MM.1S (cell line): ENCODE data around the gene TMEM163.

Experiments
- DNase-seq: peaks from one replicate; pipeline ENCODE4 v3.0.0-alpha.2; 2015
- H2AFZ ChIP-seq: fragments of 300-600 bp; sonication (generic); 2 replicates; pipeline ENCODE4 v1.6.0; 2016; ENCODE audit warnings: antibody characterized with exemption, low read length
- H3F3A ChIP-seq: fragments of 300-600 bp; sonication (generic); 2 replicates; pipeline ENCODE4 v1.6.1; 2016; ENCODE audit warnings: mild to moderate bottlenecking, antibody characterized with exemption, low read length, moderate library complexity, mixed read lengths; ENCODE audit not compliant: insufficient read depth
- H3K27ac ChIP-seq: fragments of 300-600 bp; sonication (generic); 2 replicates; pipeline ENCODE4 v1.5.1; 2016; ENCODE audit warnings: mild to moderate bottlenecking, low read length
- H3K27me3 ChIP-seq: fragments of 300-600 bp; sonication (generic); replicated peaks from 2 replicates; pipeline ENCODE4 v1.6.0; 2016; ENCODE audit warnings: low read length; ENCODE audit not compliant: insufficient read depth
- H3K36me3 ChIP-seq: fragments of 300-600 bp; sonication (generic); replicated peaks from 2 replicates; pipeline ENCODE4 v1.6.1; 2016; ENCODE audit warnings: mild to moderate bottlenecking, low read length, mixed read lengths; ENCODE audit not compliant: insufficient read depth
- H3K4me1 ChIP-seq: fragments of 300-600 bp; sonication (generic); 2 replicates; pipeline ENCODE4 v1.6.1; 2016; ENCODE audit warnings: low read length, mixed read lengths
- H3K4me2 ChIP-seq: fragments of 300-600 bp; sonication (generic); 2 replicates; pipeline ENCODE4 v1.6.0; 2016; ENCODE audit warnings: low read depth, low read length
- H3K4me3 ChIP-seq: fragments of 300-600 bp; sonication (generic); 2 replicates; pipeline ENCODE4 v1.5.1; 2016; ENCODE audit warnings: low read length, mixed read lengths
- H3K79me2 ChIP-seq: fragments of 300-600 bp; sonication (generic); 2 replicates; pipeline ENCODE4 v1.6.1; 2016; ENCODE audit warnings: mixed run types, low read length, mixed read lengths
- H3K9ac ChIP-seq: fragments of 300-600 bp; sonication (generic); 2 replicates; pipeline ENCODE4 v1.6.1; 2016; ENCODE audit warnings: low read length, mixed read lengths
- H3K9me2 ChIP-seq: fragments of 300-600 bp; sonication (generic); replicated peaks from 2 replicates; pipeline ENCODE4 v1.6.1; 2016; ENCODE audit warnings: mild to moderate bottlenecking, low read length, mixed read lengths; ENCODE audit not compliant: insufficient read depth
- H3K9me3 ChIP-seq: fragments of 300-600 bp; sonication (generic); replicated peaks from 2 replicates; pipeline ENCODE4 v1.6.1; 2016; ENCODE audit warnings: mild to moderate bottlenecking, low read length, mixed read lengths; ENCODE audit not compliant: insufficient read depth
- H4K20me1 ChIP-seq: fragments of 300-600 bp; sonication (generic); 2 replicates; pipeline ENCODE4 v1.6.1; 2016; ENCODE audit warnings: mild to moderate bottlenecking, low read length, moderate library complexity, mixed read lengths; ENCODE audit not compliant: insufficient read depth
- EZH2 ChIP-seq: fragments of 300-600 bp; sonication (generic); optimal IDR thresholded peaks from 2 replicates; pipeline ENCODE3; 2017; ENCODE audit warnings: low read depth, mild to moderate bottlenecking, antibody characterized with exemption, low read length, mixed read lengths
- EZH2phosphoT487 ChIP-seq: fragments of 300-600 bp; sonication (generic); IDR thresholded peaks from 2 replicates; pipeline ENCODE4 v1.6.1; 2018; ENCODE audit warnings: antibody characterized with exemption, low read length
- TF ChIP-seq, protein P1 (sequence below): fragments of 300-600 bp; sonication (generic); IDR thresholded peaks from 2 replicates; pipeline ENCODE4 v1.5.1; 2016; ENCODE audit warnings: antibody characterized with exemption, low read length, mixed read lengths

TMEM163 gene

DNA sequence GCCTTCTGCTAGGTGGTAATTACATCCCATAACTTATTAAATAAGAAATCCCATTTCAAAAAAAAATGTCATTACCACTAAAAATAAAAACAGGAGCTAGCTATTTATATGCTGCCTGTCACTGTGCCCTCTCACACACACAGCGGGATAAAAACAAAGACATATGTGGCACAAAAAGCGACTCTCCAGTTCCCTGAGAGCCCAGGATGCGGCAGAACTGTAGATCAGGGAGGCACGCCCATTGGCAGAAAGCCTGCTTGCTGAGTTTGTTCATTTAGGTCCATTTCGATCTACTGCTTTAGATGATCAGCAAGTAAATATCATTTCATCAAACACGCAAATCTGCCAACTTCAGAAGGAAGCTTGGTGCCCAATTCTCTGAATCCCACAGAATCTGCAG lies 124.4 kb downstream of the TMEM163 start:
- no peaks in the 10 kb centered on the region for H3K79me2 ChIP-seq
- H3F3A ChIP-seq = no peaks in the 10 kb centered on the region
- H3K27ac ChIP-seq = no peak overlapping the region
- TF ChIP-seq, protein P1, sequence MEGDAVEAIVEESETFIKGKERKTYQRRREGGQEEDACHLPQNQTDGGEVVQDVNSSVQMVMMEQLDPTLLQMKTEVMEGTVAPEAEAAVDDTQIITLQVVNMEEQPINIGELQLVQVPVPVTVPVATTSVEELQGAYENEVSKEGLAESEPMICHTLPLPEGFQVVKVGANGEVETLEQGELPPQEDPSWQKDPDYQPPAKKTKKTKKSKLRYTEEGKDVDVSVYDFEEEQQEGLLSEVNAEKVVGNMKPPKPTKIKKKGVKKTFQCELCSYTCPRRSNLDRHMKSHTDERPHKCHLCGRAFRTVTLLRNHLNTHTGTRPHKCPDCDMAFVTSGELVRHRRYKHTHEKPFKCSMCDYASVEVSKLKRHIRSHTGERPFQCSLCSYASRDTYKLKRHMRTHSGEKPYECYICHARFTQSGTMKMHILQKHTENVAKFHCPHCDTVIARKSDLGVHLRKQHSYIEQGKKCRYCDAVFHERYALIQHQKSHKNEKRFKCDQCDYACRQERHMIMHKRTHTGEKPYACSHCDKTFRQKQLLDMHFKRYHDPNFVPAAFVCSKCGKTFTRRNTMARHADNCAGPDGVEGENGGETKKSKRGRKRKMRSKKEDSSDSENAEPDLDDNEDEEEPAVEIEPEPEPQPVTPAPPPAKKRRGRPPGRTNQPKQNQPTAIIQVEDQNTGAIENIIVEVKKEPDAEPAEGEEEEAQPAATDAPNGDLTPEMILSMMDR = no peak
- no peak for TF ChIP-seq EZH2phosphoT487
- TF ChIP-seq EZH2 = no peak
- H3K9me3 ChIP-seq = no peaks in the 10 kb centered on the region
- no peak overlapping the region for H3K4me2 ChIP-seq
- no peaks in the 10 kb centered on the region for H4K20me1 ChIP-seq
- H3K4me1 ChIP-seq = no peaks in the 10 kb centered on the region
- H3K36me3 ChIP-seq = no peaks in the 10 kb centered on the region
- DNase-seq = no peak
- H2AFZ ChIP-seq = no peak overlapping the region
- no peak overlapping the region for H3K4me3 ChIP-seq
- no peaks in the 10 kb centered on the region for H3K27me3 ChIP-seq
- H3K9ac ChIP-seq = no peak overlapping the region
- no peaks in the 10 kb centered on the region for H3K9me2 ChIP-seq

DNA sequence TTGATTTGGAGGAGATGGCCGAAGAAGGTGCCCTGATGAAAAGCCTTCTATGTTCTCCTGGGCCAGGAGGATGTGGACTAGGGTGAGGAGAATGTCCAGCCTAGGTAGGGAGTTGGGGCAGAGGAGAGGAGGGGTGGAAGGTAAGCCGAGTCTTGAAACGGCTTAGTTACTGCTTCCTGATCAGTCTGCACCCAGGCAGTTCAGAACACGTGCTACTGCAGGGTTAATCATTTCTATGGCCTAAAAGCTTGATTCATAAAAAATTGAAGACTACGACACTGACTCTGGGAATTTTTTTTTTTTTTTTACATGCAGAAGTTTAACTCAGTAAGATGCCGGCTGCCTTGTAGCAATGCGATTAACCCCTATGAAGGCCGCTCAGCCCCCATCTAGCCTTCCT lies 125.3 kb downstream of the TMEM163 start:
- no peak overlapping the region for H3K27ac ChIP-seq
- H2AFZ ChIP-seq = no peak overlapping the region

DNA sequence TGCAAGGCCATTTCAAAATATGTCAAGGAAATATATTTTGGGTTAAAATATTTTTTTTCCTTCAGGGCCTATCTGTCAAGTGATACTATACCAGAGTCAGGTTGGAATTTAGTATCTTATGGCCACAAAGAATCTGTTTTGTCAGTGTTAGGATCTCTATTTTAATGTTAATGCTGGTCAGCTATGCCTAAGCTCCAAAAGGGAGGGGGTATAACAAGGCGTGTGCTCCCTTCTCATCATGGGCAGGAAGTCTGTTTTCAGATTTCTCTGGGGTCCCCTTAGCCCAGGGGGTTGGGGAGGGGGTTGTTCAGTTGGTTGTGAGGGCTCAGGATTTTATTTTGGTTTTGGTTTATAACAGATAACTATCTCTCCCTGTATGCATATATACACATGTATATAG lies 126.4 kb downstream of the TMEM163 start:
- no peak overlapping the region for H3K9ac ChIP-seq
- H3K4me2 ChIP-seq = no peak overlapping the region
- DNase-seq = no peak

More for the DNA sequence above, 125.3 kb downstream of the TMEM163 start:
- Histone ChIP-seq H3F3A (no peaks in the 10 kb centered on the region), H3K27me3 (no peaks in the 10 kb centered on the region), H3K4me1 (no peaks in the 10 kb centered on the region), H3K4me3 (no peak overlapping the region), H3K4me2 (no peak overlapping the region), H3K79me2 (no peaks in the 10 kb centered on the region), H4K20me1 (no peaks in the 10 kb centered on the region), H3K9me3 (no peaks in the 10 kb centered on the region), H3K36me3 (no peaks in the 10 kb centered on the region), H3K9ac (no peak overlapping the region), H3K9me2 (no peaks in the 10 kb centered on the region)
- DNase-seq = no peak
- TF ChIP-seq EZH2phosphoT487 (no peak), EZH2 (no peak)
- TF ChIP-seq, protein P1 = no peak

More for the DNA sequence above, 126.4 kb downstream of the TMEM163 start:
- no peaks in the 10 kb centered on the region for H3K9me2 ChIP-seq
- H3K4me1 ChIP-seq = no peaks in the 10 kb centered on the region
- H3F3A ChIP-seq = no peaks in the 10 kb centered on the region
- no peak overlapping the region for H3K4me3 ChIP-seq
- no peaks in the 10 kb centered on the region for H3K27me3 ChIP-seq
- H3K79me2 ChIP-seq = no peaks in the 10 kb centered on the region
- no peak overlapping the region for H3K27ac ChIP-seq
- no peaks in the 10 kb centered on the region for H3K9me3 ChIP-seq
- TF ChIP-seq EZH2phosphoT487 (no peak), EZH2 (no peak)
- TF ChIP-seq, protein P1 = no peak
- H3K36me3 ChIP-seq = no peaks in the 10 kb centered on the region
- no peaks in the 10 kb centered on the region for H4K20me1 ChIP-seq
- no peak overlapping the region for H2AFZ ChIP-seq
